Measurements from ENCODE around the gene HAVCR1. TPM values are rescaled to one million over a fixed set of nuclear protein-coding genes. Genes with fewer than 3 reads are reported as not detected.
"Not testable (repeated sequence)": the region's sequence is repeated elsewhere in the genome, so short reads cannot be mapped to it uniquely, and the experiment has no call there.

The HAVCR1 gene
- total and polyA plus RNA-seq, 2 experiments from 2014 or later = not detected

DNA sequence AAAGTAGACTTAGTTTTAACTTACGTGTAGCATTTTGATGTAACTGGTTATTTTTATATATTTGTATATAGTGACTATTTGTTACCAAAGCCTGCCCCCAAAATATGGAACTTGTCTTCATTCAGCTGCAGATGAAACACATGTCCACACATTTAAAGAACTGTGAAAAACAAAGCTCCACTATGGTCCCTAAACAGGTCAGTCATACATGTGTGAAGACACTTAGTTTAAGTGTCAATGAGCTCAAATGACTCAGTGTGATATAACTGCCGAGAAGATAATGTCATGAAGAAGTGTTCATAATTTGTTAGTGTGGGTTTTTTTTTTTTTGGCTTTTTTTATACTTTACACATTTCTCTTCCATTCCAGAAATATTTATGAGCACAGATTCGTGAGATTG lies 28.2 kb downstream of the HAVCR1 start (continued):
- TF ChIP-seq STAT1 (IDR thresholded peaks at IDR 0.05; ENCODE audit: unreplicated experiment) = no peak

DNA sequence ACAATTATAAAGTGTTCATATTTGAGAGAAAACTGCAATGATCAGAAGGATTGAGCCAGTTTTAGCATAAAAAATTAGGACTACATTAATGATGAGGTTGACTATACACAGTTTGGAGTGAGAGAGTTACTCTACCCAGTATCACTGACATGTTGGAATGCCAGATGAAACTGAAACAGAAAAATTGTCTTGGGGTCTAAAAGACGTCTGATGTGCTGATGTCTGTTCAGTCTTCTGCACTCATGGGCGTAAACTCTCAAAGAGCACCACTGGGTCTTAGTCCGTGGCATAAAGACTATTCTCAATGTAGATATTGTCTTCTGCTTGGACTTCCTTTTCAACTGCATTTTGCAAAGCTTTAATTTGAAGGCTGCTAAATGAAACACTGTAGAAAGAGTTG lies 29.5 kb downstream of the HAVCR1 start:
- Histone ChIP-seq H3K27ac (ENCODE audit: low read depth) (no peak overlapping the region), H3K79me2 (replicated peaks; ENCODE audit: insufficient read depth) (no peaks in the 10 kb centered on the region), H3F3A (replicated peaks; ENCODE audit: low read depth) (no peaks in the 10 kb centered on the region), H2AFZ (no peak overlapping the region), H3K9me2 (ENCODE audit: insufficient read depth) (no peaks in the 10 kb centered on the region), H3K4me2 (no peak overlapping the region), H3K4me3 (no peak overlapping the region), H3K4me1 (ENCODE audit: insufficient read depth) (no peaks in the 10 kb centered on the region), H4K20me1 (replicated peaks; ENCODE audit: insufficient read depth) (no peaks in the 10 kb centered on the region), H3K36me3 (ENCODE audit: insufficient read depth) (no peaks in the 10 kb centered on the region), H3K27me3 (ENCODE audit: insufficient read depth) (no peaks in the 10 kb centered on the region)
- no peak for DNase-seq (ENCODE audit: low spot score)
- TF ChIP-seq ZNF331 (CRISPR knock-in tag; IDR thresholded peaks at IDR 0.05; ENCODE audit: low read depth) = no peak
- TF ChIP-seq, protein P1, sequence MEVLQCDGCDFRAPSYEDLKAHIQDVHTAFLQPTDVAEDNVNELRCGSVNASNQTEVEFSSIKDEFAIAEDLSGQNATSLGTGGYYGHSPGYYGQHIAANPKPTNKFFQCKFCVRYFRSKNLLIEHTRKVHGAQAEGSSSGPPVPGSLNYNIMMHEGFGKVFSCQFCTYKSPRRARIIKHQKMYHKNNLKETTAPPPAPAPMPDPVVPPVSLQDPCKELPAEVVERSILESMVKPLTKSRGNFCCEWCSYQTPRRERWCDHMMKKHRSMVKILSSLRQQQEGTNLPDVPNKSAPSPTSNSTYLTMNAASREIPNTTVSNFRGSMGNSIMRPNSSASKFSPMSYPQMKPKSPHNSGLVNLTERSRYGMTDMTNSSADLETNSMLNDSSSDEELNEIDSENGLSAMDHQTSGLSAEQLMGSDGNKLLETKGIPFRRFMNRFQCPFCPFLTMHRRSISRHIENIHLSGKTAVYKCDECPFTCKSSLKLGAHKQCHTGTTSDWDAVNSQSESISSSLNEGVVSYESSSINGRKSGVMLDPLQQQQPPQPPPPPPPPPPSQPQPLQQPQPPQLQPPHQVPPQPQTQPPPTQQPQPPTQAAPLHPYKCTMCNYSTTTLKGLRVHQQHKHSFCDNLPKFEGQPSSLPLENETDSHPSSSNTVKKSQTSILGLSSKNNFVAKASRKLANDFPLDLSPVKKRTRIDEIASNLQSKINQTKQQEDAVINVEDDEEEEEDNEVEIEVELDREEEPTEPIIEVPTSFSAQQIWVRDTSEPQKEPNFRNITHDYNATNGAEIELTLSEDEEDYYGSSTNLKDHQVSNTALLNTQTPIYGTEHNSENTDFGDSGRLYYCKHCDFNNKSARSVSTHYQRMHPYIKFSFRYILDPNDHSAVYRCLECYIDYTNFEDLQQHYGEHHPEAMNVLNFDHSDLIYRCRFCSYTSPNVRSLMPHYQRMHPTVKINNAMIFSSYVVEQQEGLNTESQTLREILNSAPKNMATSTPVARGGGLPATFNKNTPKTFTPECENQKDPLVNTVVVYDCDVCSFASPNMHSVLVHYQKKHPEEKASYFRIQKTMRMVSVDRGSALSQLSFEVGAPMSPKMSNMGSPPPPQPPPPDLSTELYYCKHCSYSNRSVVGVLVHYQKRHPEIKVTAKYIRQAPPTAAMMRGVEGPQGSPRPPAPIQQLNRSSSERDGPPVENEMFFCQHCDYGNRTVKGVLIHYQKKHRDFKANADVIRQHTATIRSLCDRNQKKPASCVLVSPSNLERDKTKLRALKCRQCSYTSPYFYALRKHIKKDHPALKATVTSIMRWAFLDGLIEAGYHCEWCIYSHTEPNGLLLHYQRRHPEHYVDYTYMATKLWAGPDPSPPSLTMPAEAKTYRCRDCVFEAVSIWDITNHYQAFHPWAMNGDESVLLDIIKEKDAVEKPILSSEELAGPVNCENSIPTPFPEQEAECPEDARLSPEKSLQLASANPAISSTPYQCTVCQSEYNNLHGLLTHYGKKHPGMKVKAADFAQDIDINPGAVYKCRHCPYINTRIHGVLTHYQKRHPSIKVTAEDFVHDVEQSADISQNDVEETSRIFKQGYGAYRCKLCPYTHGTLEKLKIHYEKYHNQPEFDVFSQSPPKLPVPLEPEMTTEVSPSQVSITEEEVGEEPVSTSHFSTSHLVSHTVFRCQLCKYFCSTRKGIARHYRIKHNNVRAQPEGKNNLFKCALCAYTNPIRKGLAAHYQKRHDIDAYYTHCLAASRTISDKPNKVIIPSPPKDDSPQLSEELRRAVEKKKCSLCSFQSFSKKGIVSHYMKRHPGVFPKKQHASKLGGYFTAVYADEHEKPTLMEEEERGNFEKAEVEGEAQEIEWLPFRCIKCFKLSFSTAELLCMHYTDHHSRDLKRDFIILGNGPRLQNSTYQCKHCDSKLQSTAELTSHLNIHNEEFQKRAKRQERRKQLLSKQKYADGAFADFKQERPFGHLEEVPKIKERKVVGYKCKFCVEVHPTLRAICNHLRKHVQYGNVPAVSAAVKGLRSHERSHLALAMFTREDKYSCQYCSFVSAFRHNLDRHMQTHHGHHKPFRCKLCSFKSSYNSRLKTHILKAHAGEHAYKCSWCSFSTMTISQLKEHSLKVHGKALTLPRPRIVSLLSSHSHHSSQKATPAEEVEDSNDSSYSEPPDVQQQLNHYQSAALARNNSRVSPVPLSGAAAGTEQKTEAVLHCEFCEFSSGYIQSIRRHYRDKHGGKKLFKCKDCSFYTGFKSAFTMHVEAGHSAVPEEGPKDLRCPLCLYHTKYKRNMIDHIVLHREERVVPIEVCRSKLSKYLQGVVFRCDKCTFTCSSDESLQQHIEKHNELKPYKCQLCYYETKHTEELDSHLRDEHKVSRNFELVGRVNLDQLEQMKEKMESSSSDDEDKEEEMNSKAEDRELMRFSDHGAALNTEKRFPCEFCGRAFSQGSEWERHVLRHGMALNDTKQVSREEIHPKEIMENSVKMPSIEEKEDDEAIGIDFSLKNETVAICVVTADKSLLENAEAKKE (CRISPR knock-in tag; IDR thresholded peaks at IDR 0.05) = no peak
- no peak for TF ChIP-seq EZH2phosphoT487 (IDR thresholded peaks at IDR 0.05; ENCODE audit: unreplicated experiment)
- TF ChIP-seq, protein P2, sequence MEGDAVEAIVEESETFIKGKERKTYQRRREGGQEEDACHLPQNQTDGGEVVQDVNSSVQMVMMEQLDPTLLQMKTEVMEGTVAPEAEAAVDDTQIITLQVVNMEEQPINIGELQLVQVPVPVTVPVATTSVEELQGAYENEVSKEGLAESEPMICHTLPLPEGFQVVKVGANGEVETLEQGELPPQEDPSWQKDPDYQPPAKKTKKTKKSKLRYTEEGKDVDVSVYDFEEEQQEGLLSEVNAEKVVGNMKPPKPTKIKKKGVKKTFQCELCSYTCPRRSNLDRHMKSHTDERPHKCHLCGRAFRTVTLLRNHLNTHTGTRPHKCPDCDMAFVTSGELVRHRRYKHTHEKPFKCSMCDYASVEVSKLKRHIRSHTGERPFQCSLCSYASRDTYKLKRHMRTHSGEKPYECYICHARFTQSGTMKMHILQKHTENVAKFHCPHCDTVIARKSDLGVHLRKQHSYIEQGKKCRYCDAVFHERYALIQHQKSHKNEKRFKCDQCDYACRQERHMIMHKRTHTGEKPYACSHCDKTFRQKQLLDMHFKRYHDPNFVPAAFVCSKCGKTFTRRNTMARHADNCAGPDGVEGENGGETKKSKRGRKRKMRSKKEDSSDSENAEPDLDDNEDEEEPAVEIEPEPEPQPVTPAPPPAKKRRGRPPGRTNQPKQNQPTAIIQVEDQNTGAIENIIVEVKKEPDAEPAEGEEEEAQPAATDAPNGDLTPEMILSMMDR (conservative IDR thresholded peaks at IDR 0.05; ENCODE audit: low read depth in 2 of 2) = no peak
- TF ChIP-seq STAT1 (IDR thresholded peaks at IDR 0.05; ENCODE audit: unreplicated experiment) = no peak
- no peak for TF ChIP-seq EZH2 (IDR thresholded peaks at IDR 0.05; ENCODE audit: low read depth, unreplicated experiment)
- TF ChIP-seq JUNB (IDR thresholded peaks at IDR 0.05; ENCODE audit: unreplicated experiment) = no peak
- peaks cover 3% of the 10 kb centered on the region for H3K27me3 Mint-ChIP-seq (ENCODE audit: insufficient read depth, low read depth, poor library complexity)
- no peak overlapping the region for H3K4me3 Mint-ChIP-seq
- ATAC-seq = no peak
- peaks cover 10% of the 10 kb centered on the region; the same call in 2 of the 3 replicates for H3K4me1 Mint-ChIP-seq
- no peak overlapping the region for H3K27ac Mint-ChIP-seq
- no peaks in the 10 kb centered on the region for H3K36me3 Mint-ChIP-seq (ENCODE audit: low read depth)
- H3K9me3 Mint-ChIP-seq = no peaks in the 10 kb centered on the region; the same call in 2 of the 3 replicates

GRCh38 chr5:157027663-157028062 lies 31.3 kb downstream of the HAVCR1 start:
- H3K27me3 Mint-ChIP-seq (ENCODE audit: insufficient read depth, low read depth, poor library complexity); H3K4me3 ChIP-seq; H2AFZ ChIP-seq; H3F3A ChIP-seq (replicated peaks; ENCODE audit: low read depth); H3K4me1 ChIP-seq (ENCODE audit: insufficient read depth); H3K9me2 ChIP-seq (ENCODE audit: insufficient read depth); H3K9me3 Mint-ChIP-seq; H3K4me3 Mint-ChIP-seq; H3K27ac ChIP-seq (ENCODE audit: low read depth); H3K79me2 ChIP-seq (replicated peaks; ENCODE audit: insufficient read depth); ATAC-seq; H3K4me2 ChIP-seq; H4K20me1 ChIP-seq (replicated peaks; ENCODE audit: insufficient read depth); H3K27ac Mint-ChIP-seq; H3K4me1 Mint-ChIP-seq; H3K36me3 ChIP-seq (ENCODE audit: insufficient read depth); H3K36me3 Mint-ChIP-seq (ENCODE audit: low read depth); H3K27me3 ChIP-seq (ENCODE audit: insufficient read depth); DNase-seq (ENCODE audit: low spot score): not testable (repeated sequence)
